Fibroblast of pulmonary artery (primary cell): ENCODE measurements around the gene FRMD6.

Experiments used
- DNase-seq: peaks from one replicate; pipeline ENCODE4 v3.0.0-alpha.2; 2010; ENCODE audit warnings: low read depth
- H3K4me3 ChIP-seq: replicated peaks from 2 replicates; pipeline ENCODE4 v1.5.1; 2011; ENCODE audit warnings: low read depth, mild to moderate bottlenecking, control low read depth, low read length, moderate library complexity
- TF ChIP-seq, protein P1 (sequence below): IDR thresholded peaks from 2 replicates; pipeline ENCODE4 v1.5.1; 2011; ENCODE audit warnings: mild to moderate bottlenecking, control low read depth, low read length, inconsistent platforms; ENCODE audit errors: missing control alignments

Gene FRMD6

DNA sequence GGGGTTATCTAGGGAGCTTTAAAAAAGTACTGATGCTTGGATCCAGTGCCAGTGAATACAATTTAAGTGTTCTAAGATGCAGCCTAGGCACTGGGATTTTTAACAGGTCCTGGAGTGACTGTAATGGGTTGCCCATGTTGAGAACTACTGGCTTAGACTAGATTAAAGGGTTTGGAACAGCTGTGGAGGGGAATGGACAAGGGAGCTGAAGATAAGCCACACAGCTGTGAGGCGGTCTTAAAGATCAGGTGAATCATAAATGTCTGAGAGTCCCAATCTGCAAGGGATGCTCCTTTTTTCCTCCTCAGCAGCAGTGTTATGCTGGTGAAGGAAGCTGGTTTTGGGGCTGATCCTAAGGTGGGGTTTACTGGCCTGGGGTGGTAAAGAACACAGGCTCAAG is 35.5 kb upstream of the FRMD6 start:
- no peak for DNase-seq

DNA sequence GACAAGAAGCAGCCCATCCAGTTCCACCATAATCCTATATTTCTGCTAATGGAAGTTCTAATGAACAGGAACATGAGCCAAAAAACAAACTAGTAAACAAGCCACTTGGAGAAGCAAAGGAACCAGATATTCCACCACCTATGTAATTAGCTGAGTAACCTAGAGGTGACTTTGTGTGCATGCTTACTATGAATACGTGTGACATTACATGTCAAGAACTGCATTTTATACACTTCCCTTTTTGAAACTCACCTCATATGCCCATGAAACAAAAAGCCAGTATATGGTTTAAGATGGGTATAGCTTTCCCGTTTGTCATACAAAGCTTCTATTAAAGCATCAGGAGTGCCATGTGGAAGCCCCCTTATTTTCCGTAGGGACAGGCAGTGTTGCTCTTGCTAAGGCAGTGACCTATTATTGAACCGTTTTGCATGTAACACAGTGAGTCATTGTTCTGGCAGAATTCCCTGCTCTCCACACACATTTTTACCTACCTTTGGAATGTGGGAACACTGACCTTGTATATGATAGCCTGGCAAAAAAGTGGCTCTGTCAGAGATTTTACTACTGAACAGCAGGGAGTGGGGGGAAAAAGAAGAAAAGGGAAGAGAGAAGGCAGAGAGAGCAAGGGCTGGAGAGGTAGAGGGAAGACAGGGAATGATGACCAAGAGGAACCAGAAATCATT is 34.8 kb upstream of the FRMD6 start:
- no peak overlapping the region for H3K4me3 ChIP-seq
- TF ChIP-seq, protein P1, sequence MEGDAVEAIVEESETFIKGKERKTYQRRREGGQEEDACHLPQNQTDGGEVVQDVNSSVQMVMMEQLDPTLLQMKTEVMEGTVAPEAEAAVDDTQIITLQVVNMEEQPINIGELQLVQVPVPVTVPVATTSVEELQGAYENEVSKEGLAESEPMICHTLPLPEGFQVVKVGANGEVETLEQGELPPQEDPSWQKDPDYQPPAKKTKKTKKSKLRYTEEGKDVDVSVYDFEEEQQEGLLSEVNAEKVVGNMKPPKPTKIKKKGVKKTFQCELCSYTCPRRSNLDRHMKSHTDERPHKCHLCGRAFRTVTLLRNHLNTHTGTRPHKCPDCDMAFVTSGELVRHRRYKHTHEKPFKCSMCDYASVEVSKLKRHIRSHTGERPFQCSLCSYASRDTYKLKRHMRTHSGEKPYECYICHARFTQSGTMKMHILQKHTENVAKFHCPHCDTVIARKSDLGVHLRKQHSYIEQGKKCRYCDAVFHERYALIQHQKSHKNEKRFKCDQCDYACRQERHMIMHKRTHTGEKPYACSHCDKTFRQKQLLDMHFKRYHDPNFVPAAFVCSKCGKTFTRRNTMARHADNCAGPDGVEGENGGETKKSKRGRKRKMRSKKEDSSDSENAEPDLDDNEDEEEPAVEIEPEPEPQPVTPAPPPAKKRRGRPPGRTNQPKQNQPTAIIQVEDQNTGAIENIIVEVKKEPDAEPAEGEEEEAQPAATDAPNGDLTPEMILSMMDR, result no peak
- DNase-seq, result peak; percentile 92

More for the DNA sequence above, 35.5 kb upstream of the FRMD6 start:
- TF ChIP-seq, protein P1, result no peak
- no peak overlapping the region for H3K4me3 ChIP-seq

DNA sequence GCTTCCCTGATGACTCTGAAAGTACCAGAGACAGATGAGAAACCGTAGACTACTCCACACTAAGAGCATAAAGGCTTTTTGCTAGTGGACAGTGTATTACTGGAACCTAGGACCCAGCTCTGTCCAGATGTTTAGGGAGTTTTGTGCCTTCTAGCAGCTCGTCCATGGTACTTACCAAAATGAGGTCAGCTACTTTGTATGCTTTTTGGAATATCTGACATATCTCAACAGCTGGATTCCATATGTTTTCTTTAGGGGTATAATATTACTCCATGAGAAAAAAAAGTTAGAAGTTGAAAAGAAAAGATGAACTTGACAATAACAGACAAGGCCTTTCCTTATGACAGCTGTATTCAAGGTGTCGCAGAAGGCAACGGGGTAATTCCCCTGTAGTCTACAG is 32.1 kb upstream of the FRMD6 start:
- no peak for DNase-seq
- TF ChIP-seq, protein P1, result no peak
- H3K4me3 ChIP-seq, result no peak overlapping the region

DNA sequence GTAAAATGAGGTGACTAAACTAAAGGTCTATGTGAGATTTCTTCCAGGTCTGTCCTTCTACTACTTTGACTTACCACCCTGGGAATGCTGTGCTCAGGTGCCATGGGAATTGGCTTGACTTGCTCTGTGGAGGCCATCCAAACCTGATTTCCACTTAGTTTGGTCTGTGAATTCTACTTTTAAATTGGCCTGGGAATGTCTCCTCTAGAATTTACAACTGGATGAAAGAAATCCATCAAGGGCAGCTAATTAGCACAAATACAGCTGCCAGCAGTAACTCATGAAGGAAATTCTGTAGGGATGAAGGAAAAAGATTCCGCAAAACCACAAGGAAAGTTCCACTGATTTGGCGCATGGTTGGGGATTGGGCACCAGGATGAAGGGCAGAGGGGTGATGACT is 31.7 kb upstream of the FRMD6 start:
- DNase-seq, result no peak
- no peak overlapping the region for H3K4me3 ChIP-seq
- TF ChIP-seq, protein P1, result no peak

DNA sequence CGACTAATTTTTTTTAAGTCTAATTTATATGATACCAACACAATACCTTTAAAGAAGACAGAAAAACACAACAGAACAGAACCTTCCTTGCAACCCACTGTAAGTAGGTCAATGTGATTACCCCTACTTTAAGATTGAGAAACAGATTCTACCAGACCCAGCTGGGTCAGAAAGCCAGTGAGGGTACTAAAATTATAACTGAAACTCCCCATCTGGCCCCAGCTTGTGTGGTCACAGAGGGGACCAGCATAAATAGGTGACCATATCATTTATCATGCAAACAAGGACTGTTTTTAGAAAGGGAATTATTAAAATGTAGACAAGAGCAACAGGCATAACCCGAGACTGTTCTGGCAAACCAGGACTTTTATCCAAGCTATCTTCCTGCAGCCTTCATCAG is 30.1 kb upstream of the FRMD6 start:
- no peak for DNase-seq
- no peak overlapping the region for H3K4me3 ChIP-seq
- TF ChIP-seq, protein P1, result no peak

DNA sequence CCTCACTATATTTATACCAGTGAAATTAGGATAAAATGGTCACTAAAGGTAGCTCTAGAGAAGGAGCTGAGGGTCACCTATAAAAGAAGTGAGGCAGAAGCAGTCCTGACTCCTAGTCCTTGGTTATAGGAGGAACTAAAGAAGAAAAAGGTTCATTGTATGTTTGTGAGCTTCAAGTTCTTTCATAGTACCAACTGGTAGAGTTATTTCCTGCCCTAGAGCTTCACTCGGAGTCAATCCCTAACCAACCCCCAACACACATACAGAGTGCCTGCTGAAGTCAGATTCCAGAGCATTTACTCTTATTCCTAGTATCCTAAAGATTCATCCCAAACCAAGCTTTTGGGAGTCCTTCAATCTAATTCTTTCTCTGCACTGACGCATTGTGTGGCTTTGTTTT is 29.3 kb upstream of the FRMD6 start:
- H3K4me3 ChIP-seq, result no peak overlapping the region
- no peak for DNase-seq
- TF ChIP-seq, protein P1, result no peak

DNA sequence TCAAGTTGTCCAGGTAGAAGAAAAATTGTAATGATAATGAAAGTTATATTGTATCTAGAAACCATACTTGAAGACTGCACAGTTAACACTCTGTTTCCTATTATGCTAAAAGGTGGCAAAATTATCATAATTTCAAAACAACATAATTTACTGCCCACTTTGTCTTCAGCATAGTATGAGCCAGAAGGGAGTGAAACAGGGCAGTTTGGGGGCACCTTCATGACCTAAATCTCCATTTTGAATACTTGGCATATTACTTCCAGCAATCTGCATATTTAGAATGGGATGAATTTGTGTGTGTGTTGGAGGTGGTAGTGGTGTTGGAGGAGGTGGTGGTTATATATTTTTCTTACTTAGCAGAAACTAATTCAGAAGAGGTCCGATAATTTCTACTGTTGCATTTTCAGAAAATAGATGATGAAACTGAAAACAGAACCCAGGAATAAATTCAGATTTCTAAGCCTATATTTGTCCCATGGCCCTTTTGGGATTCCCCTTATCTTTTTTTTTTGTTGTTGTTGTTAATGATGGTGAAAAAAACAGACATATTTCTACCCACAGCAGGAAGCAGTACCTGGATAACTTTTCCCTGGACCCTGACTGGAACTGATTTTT is 26.6 kb upstream of the FRMD6 start:
- no peak for DNase-seq
- H3K4me3 ChIP-seq, result no peak overlapping the region
- TF ChIP-seq, protein P1, result no peak
